ENCODE results near the gene PHF5A.

DNA sequence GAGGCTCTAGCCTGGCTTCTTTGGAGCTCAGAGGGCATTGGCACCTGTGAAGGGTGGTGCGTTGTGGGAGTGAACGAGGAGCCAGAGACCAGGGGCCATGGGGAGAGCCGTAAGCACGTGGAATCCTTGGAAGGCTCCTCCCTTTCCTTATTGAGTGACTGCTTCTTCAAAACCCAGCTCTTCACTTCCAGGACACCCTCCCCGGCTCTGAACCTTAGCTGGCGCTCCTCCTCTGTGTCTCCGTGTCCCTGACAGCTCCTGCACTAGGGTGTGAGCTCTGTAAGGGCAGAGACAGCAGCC is 49.5 kb upstream of the PHF5A start:
- TF ChIP-seq, protein P1, sequence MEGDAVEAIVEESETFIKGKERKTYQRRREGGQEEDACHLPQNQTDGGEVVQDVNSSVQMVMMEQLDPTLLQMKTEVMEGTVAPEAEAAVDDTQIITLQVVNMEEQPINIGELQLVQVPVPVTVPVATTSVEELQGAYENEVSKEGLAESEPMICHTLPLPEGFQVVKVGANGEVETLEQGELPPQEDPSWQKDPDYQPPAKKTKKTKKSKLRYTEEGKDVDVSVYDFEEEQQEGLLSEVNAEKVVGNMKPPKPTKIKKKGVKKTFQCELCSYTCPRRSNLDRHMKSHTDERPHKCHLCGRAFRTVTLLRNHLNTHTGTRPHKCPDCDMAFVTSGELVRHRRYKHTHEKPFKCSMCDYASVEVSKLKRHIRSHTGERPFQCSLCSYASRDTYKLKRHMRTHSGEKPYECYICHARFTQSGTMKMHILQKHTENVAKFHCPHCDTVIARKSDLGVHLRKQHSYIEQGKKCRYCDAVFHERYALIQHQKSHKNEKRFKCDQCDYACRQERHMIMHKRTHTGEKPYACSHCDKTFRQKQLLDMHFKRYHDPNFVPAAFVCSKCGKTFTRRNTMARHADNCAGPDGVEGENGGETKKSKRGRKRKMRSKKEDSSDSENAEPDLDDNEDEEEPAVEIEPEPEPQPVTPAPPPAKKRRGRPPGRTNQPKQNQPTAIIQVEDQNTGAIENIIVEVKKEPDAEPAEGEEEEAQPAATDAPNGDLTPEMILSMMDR (IDR thresholded peaks at IDR 0.05; ENCODE audit: extremely low read depth in 1 of 2, insufficient read depth in 1 of 2, low read depth in 1 of 2, low read length in 2 of 2) = no peak
- TF ChIP-seq MYC (IDR thresholded peaks at IDR 0.05; ENCODE audit: low read depth, low read length) (no peak), JUN (IDR thresholded peaks at IDR 0.05; ENCODE audit: borderline replicate concordance, insufficient read depth, insufficient read length, low read depth) (no peak), FOS (IDR thresholded peaks at IDR 0.05; ENCODE audit: borderline replicate concordance, insufficient read depth, low read length) (no peak), POLR2A (IDR thresholded peaks at IDR 0.05; ENCODE audit: low read depth, low read length) (no peak), EZH2 (IDR thresholded peaks at IDR 0.05; ENCODE audit: borderline replicate concordance, low read depth, low read length, severe bottlenecking) (no peak), POLR2AphosphoS5 (IDR thresholded peaks at IDR 0.05; ENCODE audit: insufficient read depth, low read depth, low read length) (no peak)
- TF ChIP-seq, protein P2, sequence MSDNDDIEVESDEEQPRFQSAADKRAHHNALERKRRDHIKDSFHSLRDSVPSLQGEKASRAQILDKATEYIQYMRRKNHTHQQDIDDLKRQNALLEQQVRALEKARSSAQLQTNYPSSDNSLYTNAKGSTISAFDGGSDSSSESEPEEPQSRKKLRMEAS (IDR thresholded peaks at IDR 0.05; ENCODE audit: insufficient read depth, insufficient read length) = no peak

All from endothelial cell of umbilical vein (primary cell).